ENCODE results near the gene TMEM139.

Gene TMEM139

DNA sequence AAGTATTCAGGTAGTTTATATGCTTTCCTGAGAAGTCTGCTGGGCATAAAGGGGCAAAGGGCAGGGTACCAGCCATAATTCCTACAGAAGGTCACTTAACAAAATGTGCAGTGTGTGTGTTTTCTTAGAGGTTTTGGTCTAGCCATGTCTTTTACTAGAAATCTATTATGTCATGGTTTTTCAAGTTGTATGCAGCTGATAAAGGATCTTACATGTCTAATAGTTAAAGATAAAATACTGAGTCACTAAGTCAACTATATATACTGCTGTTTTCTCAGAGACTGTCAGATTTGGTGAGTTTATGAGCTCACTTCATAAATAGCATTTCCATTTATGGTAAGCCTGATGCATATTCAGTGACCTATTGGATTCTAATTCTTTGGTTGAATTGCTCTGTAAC, 11.1 kb downstream of the TMEM139 start:
- H3K4me3 ChIP-seq (ENCODE audit: low read depth, low read length) = no peak overlapping the region
- peak; percentile 70 for DNase-seq (ENCODE audit: low read depth, low spot score)
- TF ChIP-seq, protein P1, sequence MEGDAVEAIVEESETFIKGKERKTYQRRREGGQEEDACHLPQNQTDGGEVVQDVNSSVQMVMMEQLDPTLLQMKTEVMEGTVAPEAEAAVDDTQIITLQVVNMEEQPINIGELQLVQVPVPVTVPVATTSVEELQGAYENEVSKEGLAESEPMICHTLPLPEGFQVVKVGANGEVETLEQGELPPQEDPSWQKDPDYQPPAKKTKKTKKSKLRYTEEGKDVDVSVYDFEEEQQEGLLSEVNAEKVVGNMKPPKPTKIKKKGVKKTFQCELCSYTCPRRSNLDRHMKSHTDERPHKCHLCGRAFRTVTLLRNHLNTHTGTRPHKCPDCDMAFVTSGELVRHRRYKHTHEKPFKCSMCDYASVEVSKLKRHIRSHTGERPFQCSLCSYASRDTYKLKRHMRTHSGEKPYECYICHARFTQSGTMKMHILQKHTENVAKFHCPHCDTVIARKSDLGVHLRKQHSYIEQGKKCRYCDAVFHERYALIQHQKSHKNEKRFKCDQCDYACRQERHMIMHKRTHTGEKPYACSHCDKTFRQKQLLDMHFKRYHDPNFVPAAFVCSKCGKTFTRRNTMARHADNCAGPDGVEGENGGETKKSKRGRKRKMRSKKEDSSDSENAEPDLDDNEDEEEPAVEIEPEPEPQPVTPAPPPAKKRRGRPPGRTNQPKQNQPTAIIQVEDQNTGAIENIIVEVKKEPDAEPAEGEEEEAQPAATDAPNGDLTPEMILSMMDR (IDR thresholded peaks at IDR 0.05; ENCODE audit: low read depth, low read length) = no peak
- in situ Hi-C loops (cut with HindIII; ENCODE audit: low sequenced_read_pairs) = no loop called here

DNA sequence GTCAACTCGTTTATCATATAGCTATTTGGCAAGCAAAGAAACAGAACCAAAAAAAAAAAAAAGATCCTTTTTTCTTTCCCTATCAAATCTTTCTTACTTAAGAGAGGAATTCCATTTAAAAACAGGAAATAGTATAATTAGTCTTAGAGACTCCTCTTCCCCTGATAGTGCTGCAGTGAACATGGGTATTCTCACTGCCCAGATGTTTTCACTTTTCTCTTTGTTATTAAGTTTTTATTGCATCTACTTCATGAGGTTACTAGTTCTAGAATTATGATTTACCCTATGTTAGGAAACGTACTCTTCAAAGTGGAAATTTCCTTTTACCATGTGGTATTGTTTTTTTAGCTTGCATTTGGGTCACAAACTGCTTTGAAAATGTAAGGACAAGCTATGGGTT, 11.9 kb downstream of the TMEM139 start:
- DNase-seq (ENCODE audit: low read depth, low spot score) = no peak
- no peak overlapping the region for H3K4me3 ChIP-seq (ENCODE audit: low read depth, low read length)
- in situ Hi-C loops (cut with HindIII; ENCODE audit: low sequenced_read_pairs) = no loop called here

DNA sequence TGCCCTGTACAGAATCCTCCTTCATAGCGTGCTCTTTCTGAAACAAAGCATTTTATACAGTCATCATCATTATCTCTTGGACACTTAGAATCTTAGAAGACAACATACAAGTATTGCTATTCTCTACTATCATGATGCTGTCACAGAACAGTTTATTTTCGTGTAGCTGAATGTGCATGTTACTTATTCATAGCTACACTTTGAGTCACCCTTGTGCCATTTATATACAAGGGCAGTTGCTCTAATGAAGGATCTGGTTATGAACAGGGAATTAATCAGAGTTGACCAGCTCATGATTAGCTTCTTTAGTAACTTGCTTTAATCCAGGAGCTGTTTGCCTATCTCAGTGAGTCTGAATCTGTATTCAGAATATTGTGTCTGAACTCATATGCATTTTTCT, 14.6 kb downstream of the TMEM139 start:
- TF ChIP-seq, protein P1 (IDR thresholded peaks at IDR 0.05; ENCODE audit: low read depth, low read length) = no peak
- in situ Hi-C loops (cut with HindIII; ENCODE audit: low sequenced_read_pairs) = no loop called here
- DNase-seq (ENCODE audit: low read depth, low spot score) = no peak
- H3K4me3 ChIP-seq (ENCODE audit: low read depth, low read length) = no peak overlapping the region

More for the DNA sequence above, 11.9 kb downstream of the TMEM139 start:
- TF ChIP-seq, protein P1 (IDR thresholded peaks at IDR 0.05; ENCODE audit: low read depth, low read length) = no peak

DNA sequence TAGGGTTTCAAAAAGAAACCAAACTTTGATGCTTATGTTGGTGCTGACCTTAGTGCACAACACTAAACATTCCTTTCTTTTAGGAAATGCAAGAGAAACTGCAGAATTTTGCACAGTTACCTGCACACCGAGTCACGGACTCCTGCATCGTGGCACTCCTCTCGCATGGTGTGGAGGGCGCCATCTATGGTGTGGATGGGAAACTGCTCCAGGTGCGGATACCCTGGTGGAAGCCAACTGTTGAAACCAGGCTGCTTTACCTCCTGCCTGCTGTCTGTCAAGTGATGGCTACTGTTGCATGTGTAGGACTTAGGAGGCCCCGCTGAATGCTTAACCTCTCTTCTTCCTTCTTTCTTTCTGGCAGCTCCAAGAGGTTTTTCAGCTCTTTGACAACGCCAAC, 15.1 kb downstream of the TMEM139 start:
- no peak for DNase-seq (ENCODE audit: low read depth, low spot score)
- in situ Hi-C loops (cut with HindIII; ENCODE audit: low sequenced_read_pairs) = no loop called here
- H3K4me3 ChIP-seq (ENCODE audit: low read depth, low read length) = no peak overlapping the region
- TF ChIP-seq, protein P1 (IDR thresholded peaks at IDR 0.05; ENCODE audit: low read depth, low read length) = peak; percentile 71

DNA sequence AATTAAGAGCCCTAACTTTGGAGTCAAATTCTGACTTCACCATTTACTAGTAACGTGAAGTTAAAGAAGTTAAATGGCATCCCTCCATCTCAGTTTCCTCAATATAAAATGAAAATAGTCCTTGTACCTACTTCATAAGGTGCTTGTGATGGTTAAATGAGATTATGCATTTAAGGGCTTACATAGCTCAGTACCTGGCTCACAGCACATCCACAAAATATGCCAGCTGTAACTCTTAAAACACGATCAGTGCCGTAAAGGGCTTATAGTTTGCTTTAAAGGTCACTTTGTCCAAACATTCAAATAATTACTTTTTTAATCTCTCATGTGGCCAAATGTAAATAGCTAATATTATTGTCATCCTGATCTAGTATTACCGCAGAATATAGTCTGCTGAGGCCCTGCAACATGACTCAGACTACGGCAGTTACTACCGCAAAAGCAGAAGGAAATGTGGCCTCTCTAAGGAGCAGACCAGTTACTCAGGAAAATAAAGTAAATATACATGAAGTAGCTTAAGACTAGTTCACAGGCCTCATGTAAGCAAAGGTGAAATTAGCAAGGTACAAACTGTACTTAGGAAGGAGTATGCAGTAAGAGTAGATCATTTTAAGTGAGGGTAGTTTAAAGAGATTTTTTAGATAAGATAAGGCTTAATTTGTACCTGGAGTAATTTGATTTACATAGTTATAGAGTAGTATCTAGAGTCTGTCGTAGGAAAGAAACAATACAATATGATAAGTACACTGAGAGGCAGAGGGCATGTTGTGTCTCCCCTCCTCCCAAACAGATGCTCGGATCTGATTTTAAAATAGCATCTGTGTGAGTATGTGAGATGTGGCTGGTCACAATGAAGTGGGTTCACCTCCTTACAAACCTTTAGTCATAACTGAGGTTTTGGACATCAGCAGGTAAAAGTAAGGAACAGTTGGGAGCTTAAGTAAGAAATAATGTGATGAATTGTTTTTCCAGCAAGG, 16.5 kb downstream of the TMEM139 start:
- in situ Hi-C loops (cut with HindIII; ENCODE audit: low sequenced_read_pairs) = no loop called here
- DNase-seq (ENCODE audit: low read depth, low spot score) = peak; percentile 42
- no peak overlapping the region for H3K4me3 ChIP-seq (ENCODE audit: low read depth, low read length)
- TF ChIP-seq, protein P1 (IDR thresholded peaks at IDR 0.05; ENCODE audit: low read depth, low read length) = no peak

DNA sequence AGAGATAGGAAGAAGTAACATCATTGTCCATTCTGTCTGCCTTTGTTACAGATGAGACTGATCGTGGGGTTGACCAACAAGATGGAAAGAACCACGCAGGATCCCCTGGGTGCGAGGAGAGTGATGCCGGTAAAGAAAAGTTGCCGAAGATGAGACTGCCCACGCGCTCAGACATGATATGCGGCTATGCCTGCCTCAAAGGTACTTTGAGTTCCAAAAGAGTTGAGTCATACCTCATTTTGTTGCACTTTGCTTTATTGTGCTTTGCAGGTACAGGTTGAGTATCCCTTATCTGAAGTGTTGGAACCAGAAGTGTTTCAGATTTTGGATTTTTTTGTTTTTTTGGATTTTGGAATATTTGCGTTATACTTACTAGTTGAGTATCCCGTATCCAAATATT, 19.0 kb downstream of the TMEM139 start:
- no peak for DNase-seq (ENCODE audit: low read depth, low spot score)
- in situ Hi-C loops (cut with HindIII; ENCODE audit: low sequenced_read_pairs) = no loop called here
- H3K4me3 ChIP-seq (ENCODE audit: low read depth, low read length) = no peak overlapping the region
- TF ChIP-seq, protein P1 (IDR thresholded peaks at IDR 0.05; ENCODE audit: low read depth, low read length) = no peak

Measured in astrocyte of the spinal cord (primary cell).